HK-2 (cell line): ENCODE measurements around the gene NCAM2.
"Not testable (repeated sequence)": the region's sequence is repeated elsewhere in the genome, so short reads cannot be mapped to it uniquely, and the experiment has no call there.

ENCODE experiments used
- DNase-seq: peaks from one replicate; pipeline ENCODE4 v3.0.0-alpha.2; 2018; ENCODE audit not compliant: unreplicated experiment

The NCAM2 gene

DNA sequence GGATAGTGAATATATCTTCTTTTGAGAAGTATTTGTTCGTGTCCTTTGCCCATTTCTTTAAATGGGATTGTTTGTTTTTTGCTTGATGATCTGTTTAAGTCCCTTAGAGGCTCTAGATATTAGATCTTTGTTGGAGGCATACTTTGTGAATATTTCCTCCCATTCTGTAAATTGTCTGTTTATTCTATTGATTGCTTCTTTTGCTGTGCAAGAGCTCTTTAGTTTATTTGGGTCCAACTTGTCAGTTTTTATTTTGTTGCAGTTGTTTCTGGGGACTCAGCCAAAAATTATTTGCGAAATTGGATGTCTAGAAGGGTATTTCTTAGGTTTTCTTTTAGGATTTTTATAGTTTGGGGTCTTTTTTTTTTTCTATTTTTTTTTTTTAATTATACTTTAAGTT lies 302.8 kb downstream of the NCAM2 start:
- DNase-seq: no peak

GRCh38 chr21:21309510-21309909 lies 311.3 kb downstream of the NCAM2 start:
- no peak for DNase-seq

GRCh38 chr21:21324297-21324696 lies 326.1 kb downstream of the NCAM2 start:
- no peak for DNase-seq

DNA sequence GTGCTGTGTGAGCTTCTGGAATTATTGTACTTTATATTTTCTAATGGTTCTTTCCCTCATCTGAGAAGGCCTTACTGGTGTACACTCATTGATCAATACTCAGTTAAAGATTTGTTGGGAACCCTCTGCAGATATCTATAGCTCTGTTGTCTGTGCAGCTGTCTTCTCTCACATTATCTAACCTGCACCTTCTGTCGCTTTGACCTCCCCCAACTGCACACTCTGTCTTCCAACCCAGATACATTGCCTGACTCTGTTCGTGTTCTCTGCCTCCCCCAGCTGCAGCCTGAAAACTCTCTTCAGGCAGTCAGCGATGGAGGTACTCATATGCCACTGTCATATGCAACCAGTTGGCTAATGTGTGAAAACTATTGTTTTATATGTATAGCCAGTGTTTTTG lies 334.3 kb downstream of the NCAM2 start:
- DNase-seq: no peak

- no peak for DNase-seq
Observed at GRCh38 chr21:21341041-21341440, 342.8 kb downstream of the NCAM2 start.

GRCh38 chr21:21345296-21345695 lies 347.1 kb downstream of the NCAM2 start:
- no peak for DNase-seq

DNA sequence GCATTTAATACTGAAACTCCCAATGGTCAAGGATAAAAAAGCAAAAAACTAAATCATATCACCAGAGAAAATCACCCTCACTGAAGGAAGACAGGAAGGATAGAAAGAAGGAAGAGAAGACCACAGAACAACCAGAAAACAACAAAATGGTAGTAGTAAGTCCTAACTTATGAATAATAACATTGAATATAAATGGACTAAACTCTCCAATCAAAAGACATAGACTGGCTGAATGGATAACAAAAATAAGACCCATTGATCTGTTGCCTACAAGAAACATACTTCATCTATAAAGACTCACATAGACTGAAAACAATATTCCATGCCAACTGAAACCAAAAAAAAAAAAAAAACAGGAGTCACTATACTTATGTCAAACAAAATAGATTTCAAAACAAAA lies 347.7 kb downstream of the NCAM2 start:
- DNase-seq: no peak

DNA sequence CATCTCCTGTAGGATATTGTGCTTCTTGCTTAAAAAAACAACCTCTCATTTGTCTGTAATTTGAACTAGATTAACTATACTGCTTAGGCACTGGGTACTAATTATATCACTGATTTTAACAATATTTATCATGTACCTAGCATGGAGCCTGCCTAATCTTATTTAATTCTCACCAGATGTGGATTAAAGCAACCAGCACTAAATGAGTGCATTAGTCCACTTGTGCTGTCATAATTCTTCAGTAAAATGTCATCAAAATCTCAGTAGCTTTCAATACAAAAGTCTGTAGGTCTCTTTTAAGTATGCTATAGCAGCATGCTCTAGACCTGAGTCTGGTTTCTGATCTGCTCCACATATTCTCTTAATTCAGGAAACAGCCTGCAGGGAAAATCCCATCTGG lies 368.1 kb downstream of the NCAM2 start:
- DNase-seq: no peak

DNA sequence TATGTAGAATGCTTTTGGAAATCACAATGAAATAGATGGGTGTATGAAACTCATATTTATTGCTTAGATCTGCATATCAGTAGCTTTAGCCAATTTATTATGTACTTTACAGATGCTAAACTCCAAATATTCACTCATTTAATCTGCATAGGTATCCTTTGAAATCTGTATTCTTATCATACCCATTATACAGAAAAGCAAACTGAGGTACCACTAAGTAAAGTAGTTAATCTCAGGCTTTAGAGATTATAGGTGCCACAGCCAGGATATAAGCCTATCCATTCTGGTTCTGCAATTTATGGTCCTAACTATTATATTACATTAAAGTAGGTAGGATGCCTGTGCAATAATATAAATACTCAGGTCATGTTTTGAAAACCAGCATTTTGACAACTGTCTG lies 369.4 kb downstream of the NCAM2 start:
- no peak for DNase-seq

GRCh38 chr21:21373969-21374368 lies 375.8 kb downstream of the NCAM2 start:
- DNase-seq: no peak

- no peak for DNase-seq
Observed at GRCh38 chr21:21383126-21383525, 384.9 kb downstream of the NCAM2 start.

GRCh38 chr21:21384977-21385376 lies 386.8 kb downstream of the NCAM2 start:
- DNase-seq: no peak

DNA sequence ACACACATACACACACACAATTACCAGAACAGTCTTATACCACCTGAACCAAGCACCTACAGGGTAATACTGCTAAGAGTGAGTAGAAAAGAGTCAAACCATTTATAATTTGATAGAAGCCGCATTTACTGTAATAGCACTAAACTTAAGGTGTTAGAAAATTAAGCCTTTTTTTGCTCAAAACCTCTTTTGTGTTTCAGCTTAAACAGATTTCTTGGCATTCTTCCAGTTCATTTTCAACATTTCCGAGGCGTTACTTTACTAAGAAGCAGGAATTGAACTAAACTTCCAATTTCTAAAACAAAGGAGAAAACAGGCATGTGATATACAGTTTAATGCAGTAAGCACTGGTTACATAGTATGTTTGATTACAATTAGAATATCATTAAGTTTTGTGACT lies 387.2 kb downstream of the NCAM2 start:
- DNase-seq: no peak

DNA sequence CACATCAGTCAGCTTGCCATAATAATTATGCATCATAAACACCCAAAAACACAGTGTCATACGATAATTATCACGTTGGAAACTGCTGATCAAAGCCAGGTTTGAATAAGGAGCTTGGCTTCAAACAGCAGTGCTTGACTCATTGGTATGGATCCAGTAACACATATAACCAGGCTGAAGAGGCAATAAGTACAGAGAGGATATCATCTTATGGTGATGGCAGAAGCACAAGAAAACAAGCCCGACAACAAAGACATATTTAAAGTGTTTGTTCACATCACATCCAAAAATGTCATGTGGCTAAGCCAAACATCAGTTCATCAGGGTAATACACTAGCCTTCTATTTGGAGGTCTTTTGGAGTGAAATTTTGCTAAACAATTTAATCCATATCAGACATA lies 389.7 kb downstream of the NCAM2 start:
- DNase-seq: no peak

DNA sequence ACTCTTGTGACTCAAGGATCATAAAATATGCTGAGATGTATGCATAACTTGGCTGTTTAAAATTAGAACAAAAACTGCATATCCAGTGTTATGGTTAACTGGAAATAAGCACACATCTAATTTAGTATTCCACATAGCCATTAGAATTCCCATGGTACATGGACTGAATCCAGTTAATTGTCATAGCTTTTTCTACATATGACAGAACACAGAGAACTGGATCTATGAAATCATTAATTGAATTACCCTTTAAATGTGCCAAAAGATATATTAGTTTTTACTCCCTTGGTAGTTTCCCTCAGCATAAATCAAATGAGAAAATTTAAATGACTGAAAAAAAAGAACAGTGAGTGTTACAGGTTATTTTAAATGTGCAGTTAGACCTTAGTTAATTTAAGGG lies 395.9 kb downstream of the NCAM2 start:
- DNase-seq: no peak

DNA sequence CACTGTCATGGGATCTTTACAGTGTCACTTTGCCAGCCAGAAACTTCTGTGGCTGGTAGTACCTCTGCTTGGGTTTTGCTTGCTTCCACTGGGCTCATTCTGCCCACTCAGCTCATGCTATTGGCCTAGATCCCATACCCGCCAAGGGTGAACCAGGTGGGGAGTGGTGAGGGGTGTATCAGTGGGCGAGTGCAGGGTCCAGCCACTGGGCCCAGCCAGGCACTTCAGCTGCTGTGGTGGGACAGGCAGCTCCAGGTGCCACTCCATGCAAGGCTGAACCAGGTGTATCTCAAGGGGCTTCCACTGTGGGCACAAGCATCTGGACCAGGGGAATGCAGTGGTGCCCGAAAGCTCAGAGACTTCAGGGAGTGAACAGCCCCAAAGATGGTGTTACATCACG lies 398.2 kb downstream of the NCAM2 start:
- no peak for DNase-seq

GRCh38 chr21:21397464-21397863 lies 399.3 kb downstream of the NCAM2 start:
- no peak for DNase-seq

DNA sequence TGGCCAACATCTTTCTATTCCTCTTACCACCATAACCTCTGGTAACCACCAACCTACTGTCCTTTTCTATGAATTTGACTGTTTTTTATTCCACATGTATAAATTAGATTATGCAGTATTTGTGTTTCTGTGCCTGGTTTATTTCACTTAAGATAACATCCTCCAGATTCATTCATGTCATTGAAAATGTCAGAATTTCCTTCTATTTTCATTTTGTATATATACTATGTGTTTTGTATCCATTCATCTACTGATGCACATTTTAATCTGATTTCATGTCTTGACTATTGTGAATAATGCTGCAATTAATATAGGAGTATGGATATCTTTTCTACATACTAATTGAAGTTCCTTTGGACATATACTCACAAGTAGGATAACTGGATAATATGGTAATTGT lies 403.2 kb downstream of the NCAM2 start:
- DNase-seq: no peak

DNA sequence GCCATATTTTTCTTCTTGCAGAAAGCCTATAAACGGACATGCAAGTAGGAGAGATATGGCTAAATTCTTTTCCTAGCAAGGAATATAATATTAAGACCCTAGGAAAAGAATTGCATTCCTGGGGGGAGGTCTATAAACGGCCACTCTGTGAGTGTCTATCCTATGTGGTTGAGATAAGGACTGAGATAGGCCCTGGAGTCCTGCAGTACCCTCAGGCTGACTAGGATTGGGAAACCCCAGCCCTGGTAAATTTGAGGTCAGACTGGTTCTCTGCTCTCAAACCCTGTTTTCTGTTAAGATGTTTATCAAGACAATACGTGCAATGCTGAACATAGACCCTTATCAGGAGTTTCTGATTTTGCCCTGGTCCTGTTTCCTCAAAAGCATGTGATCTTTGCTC lies 404.0 kb downstream of the NCAM2 start:
- not testable (repeated sequence) for DNase-seq

- DNase-seq: not testable (repeated sequence)
Observed at GRCh38 chr21:21404261-21404660, 406.1 kb downstream of the NCAM2 start.

DNA sequence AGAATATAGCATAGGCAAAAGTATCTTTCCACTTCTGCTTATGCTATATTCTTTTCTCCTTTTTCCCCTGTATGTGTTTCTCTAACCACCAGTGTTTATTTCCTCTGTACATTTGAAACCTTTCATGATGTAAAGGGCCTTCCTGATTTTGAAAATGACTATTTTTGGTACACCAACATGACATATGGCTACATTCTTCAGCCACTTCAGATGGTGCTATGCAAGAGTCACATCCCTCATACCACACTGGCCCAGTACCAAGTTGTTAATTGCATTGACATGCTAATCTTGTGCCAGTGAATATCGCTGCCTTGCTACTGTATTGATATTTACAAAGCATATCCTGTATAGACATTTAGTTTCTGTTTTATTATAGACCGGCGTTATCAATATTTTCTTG lies 408.7 kb downstream of the NCAM2 start:
- no peak for DNase-seq

DNA sequence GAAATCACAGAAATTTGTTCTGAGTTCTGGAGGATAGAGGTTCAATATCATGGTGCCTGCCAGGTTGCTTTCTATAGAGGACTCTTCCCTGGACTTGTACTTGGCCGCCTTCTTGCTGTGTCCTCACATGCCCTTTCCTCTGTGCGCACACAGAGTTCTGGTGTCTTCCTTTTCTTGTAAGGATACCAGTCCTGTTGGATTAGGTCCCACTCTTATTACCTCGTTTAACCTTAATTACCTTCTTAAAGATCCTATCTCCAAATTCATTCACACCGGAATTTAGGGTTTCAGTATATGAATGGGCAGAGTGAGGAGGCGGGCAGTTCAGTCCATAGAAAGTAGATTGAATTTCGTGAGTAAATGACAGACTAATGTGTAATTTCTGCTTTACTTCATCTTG lies 413.9 kb downstream of the NCAM2 start:
- no peak for DNase-seq

DNA sequence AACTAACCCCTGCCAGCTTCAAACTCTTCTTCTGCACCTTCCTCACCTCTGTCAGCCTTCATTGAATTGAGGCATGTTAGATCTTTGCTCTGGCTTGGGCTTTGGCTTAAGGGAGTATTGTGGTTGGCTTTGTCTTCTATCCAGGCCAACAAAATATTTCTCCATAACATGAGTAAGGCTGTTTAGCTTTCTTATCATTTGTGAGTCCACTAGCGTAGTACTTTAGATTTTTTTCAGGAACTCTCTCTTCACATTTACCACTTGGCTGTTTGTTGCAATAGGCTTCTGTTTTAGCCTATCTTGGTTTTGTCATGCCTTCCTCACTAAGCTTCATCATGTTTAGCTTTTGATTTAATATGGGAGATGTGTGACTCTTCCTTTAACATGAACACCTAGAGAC lies 417.5 kb downstream of the NCAM2 start:
- no peak for DNase-seq

- DNase-seq: no peak
Observed at GRCh38 chr21:21434944-21435343, 436.7 kb downstream of the NCAM2 start.

- DNase-seq: no peak
Observed at GRCh38 chr21:21436012-21436534, 437.9 kb downstream of the NCAM2 start.
